ACHN (cell line): ENCODE data around the gene UEVLD.
"Not testable (repeated sequence)": the region's sequence is repeated elsewhere in the genome, so short reads cannot be mapped to it uniquely, and the experiment has no call there.

Experiments used
- DNase-seq: peaks from one replicate; pipeline ENCODE4 v3.0.0-alpha.2; 2015
- in situ Hi-C: cut with HindIII; loops from 2 replicates; pipeline ENCODE4 v1.10.0; 2017; ENCODE audit warnings: low sequenced_read_pairs, low pct_ligation_motif_present, low pct_unique_long_range_greater_than_20kb

The UEVLD gene

GRCh38 chr11:18594999-18595749, 6.6 kb upstream of the UEVLD start:
- DNase-seq, result no peak
- in situ Hi-C loops, result no loop called here

- in situ Hi-C loops, DNase-seq: not testable (repeated sequence)
Observed at GRCh38 chr11:18594088-18594487, 5.6 kb upstream of the UEVLD start.

- DNase-seq, result no peak
- in situ Hi-C loops, result no loop called here
Observed at GRCh38 chr11:18590571-18590970, 2.0 kb upstream of the UEVLD start.

GRCh38 chr11:18581825-18582224, 6.7 kb downstream of the UEVLD start:
- no peak for DNase-seq
- in situ Hi-C loops, result no loop called here

- in situ Hi-C loops, result no loop called here
- no peak for DNase-seq
Observed at GRCh38 chr11:18580113-18580766, 8.3 kb downstream of the UEVLD start.

GRCh38 chr11:18578975-18579598, 9.4 kb downstream of the UEVLD start:
- in situ Hi-C loops, result no loop called here
- DNase-seq, result no peak

GRCh38 chr11:18575361-18575760, 13.2 kb downstream of the UEVLD start:
- in situ Hi-C loops, result no loop called here
- DNase-seq, result no peak

GRCh38 chr11:18567081-18567480, 21.5 kb downstream of the UEVLD start:
- in situ Hi-C loops, result no loop called here
- no peak for DNase-seq

GRCh38 chr11:18566406-18566805, 22.1 kb downstream of the UEVLD start:
- in situ Hi-C loops, result no loop called here
- no peak for DNase-seq

- in situ Hi-C loops, result no loop called here
- no peak for DNase-seq
Observed at GRCh38 chr11:18564149-18564548, 24.4 kb downstream of the UEVLD start.

GRCh38 chr11:18563090-18563730, 25.3 kb downstream of the UEVLD start:
- in situ Hi-C loops, result no loop called here
- no peak for DNase-seq

- in situ Hi-C loops, result no loop called here
- no peak for DNase-seq
Observed at GRCh38 chr11:18548001-18548400, 40.5 kb downstream of the UEVLD start.

- in situ Hi-C loops, result no loop called here
- peak; percentile 24 for DNase-seq
Observed at GRCh38 chr11:18540207-18541009, 48.1 kb downstream of the UEVLD start.

GRCh38 chr11:18536209-18536608, 52.3 kb downstream of the UEVLD start:
- in situ Hi-C loops, result no loop called here
- no peak for DNase-seq

- in situ Hi-C loops, result no loop called here
- DNase-seq, result no peak
Observed at GRCh38 chr11:18534245-18534644, 54.3 kb downstream of the UEVLD start.

- in situ Hi-C loops, result no loop called here
- DNase-seq, result no peak
Observed at GRCh38 chr11:18533365-18533764, 55.2 kb downstream of the UEVLD start.

- in situ Hi-C loops, result no loop called here
- DNase-seq, result peak; percentile 38
Observed at GRCh38 chr11:18527512-18527911, 61.0 kb downstream of the UEVLD start.

- peak; percentile 88 for DNase-seq
- in situ Hi-C loops, result no loop called here
Observed at GRCh38 chr11:18526521-18527296, 61.8 kb downstream of the UEVLD start, which contains the start of gene TSG101. TSG101 (minus strand) TSS chr11:18526942; CDS start chr11:18526816, 126 bp downstream.
